ENCODE measurements around the gene SCMH1. TPM values are rescaled to one million over a fixed set of nuclear protein-coding genes. Genes with fewer than 3 reads are reported as not detected.

The SCMH1 gene
- total and polyA plus RNA-seq, 9 donors = 32.8 to 80.2 (median 49.8) TPM

- intact Hi-C loops (cut with DNase I) = no loop called here
- H3K27me3 ChIP-seq = no peaks in the 10 kb centered on the region
- H3K36me3 ChIP-seq = no peaks in the 10 kb centered on the region
- H3K4me1 ChIP-seq (ENCODE audit: insufficient read depth) = peaks cover 24% of the 10 kb centered on the region
- no peak overlapping the region for H3K27ac ChIP-seq
- WGBS, 3 donors = 57 to 70% (median 58%) methylated on average over 1 of the region's 1 CpG
- DNase-seq = no peak
- no peak for TF ChIP-seq CTCF (IDR thresholded peaks at IDR 0.05)
- no peak for TF ChIP-seq POLR2A (IDR thresholded peaks at IDR 0.05)
- no peak for TF ChIP-seq EP300 (IDR thresholded peaks at IDR 0.05)
- no peaks in the 10 kb centered on the region for H3K9me3 ChIP-seq
- no peak overlapping the region for H3K4me3 ChIP-seq
Measured at GRCh38 chr1:40983286-40983685, 258.8 kb downstream of the SCMH1 start.

- 14 to 22% (median 20%) methylated on average over 1 of the region's 1 CpG for WGBS, 3 donors
- no peak for TF ChIP-seq CTCF (IDR thresholded peaks at IDR 0.05)
- no peak for TF ChIP-seq POLR2A (IDR thresholded peaks at IDR 0.05)
- TF ChIP-seq EP300 (IDR thresholded peaks at IDR 0.05) = no peak
- H3K9me3 ChIP-seq = no peaks in the 10 kb centered on the region
- H3K27ac ChIP-seq = no peak overlapping the region
- H3K27me3 ChIP-seq = no peaks in the 10 kb centered on the region
- H3K4me3 ChIP-seq = peak overlapping the region; percentile 8
- peaks cover 24% of the 10 kb centered on the region for H3K4me1 ChIP-seq (ENCODE audit: insufficient read depth)
- intact Hi-C loops (cut with DNase I) = no loop called here
- H3K36me3 ChIP-seq = no peaks in the 10 kb centered on the region
- no peak for DNase-seq
Measured at GRCh38 chr1:40982721-40983120, 259.4 kb downstream of the SCMH1 start.

- 11 to 15% (median 14%) methylated on average over 14 of the region's 14 CpGs for WGBS, 3 donors
- Histone ChIP-seq H3K4me3 (peak overlapping the region; percentile 8), H3K9me3 (no peaks in the 10 kb centered on the region), H3K36me3 (no peaks in the 10 kb centered on the region), H3K27ac (peak overlapping the region in 1 of 2 donors; percentile 42), H3K27me3 (no peaks in the 10 kb centered on the region), H3K4me1 (ENCODE audit: insufficient read depth) (peaks cover 22% of the 10 kb centered on the region)
- no peak for TF ChIP-seq CTCF (IDR thresholded peaks at IDR 0.05)
- no peak for TF ChIP-seq EP300 (IDR thresholded peaks at IDR 0.05)
- no peak for TF ChIP-seq POLR2A (IDR thresholded peaks at IDR 0.05)
- intact Hi-C loops (cut with DNase I) = no loop called here
- DNase-seq = peak in 3 of 5 donors; percentile 30 to 64 (median 35)
Measured at GRCh38 chr1:40981691-40982448, 260.2 kb downstream of the SCMH1 start.

- peak in 1 of 5 donors; percentile 34 for DNase-seq
- 21 to 24% (median 21%) methylated on average over 27 of the region's 27 CpGs for WGBS, 3 donors
- H3K27ac ChIP-seq = peak overlapping the region; percentile 89 to 94
- peaks cover 18% of the 10 kb centered on the region for H3K4me1 ChIP-seq (ENCODE audit: insufficient read depth)
- H3K36me3 ChIP-seq = no peaks in the 10 kb centered on the region
- H3K4me3 ChIP-seq = peak overlapping the region; percentile 61
- intact Hi-C loops (cut with DNase I) = no loop called here
- no peaks in the 10 kb centered on the region for H3K9me3 ChIP-seq
- no peak for TF ChIP-seq EP300 (IDR thresholded peaks at IDR 0.05)
- no peak for TF ChIP-seq CTCF (IDR thresholded peaks at IDR 0.05)
- no peak for TF ChIP-seq POLR2A (IDR thresholded peaks at IDR 0.05)
- H3K27me3 ChIP-seq = no peaks in the 10 kb centered on the region
Measured at GRCh38 chr1:40980453-40981121, 261.5 kb downstream of the SCMH1 start.
